HG02970 (cell line): ENCODE measurements around the gene DOCK1.
"Not testable (repeated sequence)": the region's sequence is repeated elsewhere in the genome, so short reads cannot be mapped to it uniquely, and the experiment has no call there.

Experiments used
- ATAC-seq: cut with Tn5 transposase; IDR thresholded peaks from one replicate; pipeline ENCODE4 v1.9.1; 2021; ENCODE audit warnings: mild to moderate bottlenecking, moderate library complexity, moderate number of reproducible peaks; ENCODE audit not compliant: unreplicated experiment, low FRiP score

Gene DOCK1

GRCh38 chr10:126902157-126902556, 3.1 kb upstream of the DOCK1 start:
- no peak for ATAC-seq

GRCh38 chr10:126903656-126904360, 1.4 kb upstream of the DOCK1 start:
- no peak for ATAC-seq

GRCh38 chr10:126904516-126904817, 761 bp upstream of the DOCK1 start:
- no peak for ATAC-seq

GRCh38 chr10:126905776-126906703, 812 bp downstream of the DOCK1 start:
- ATAC-seq: no peak

GRCh38 chr10:126906704-126907422, 1.6 kb downstream of the DOCK1 start:
- ATAC-seq: no peak

- no peak for ATAC-seq
Measured at GRCh38 chr10:126907423-126907970, 2.3 kb downstream of the DOCK1 start.

- no peak for ATAC-seq
Measured at GRCh38 chr10:126908225-126908624, 3.0 kb downstream of the DOCK1 start.

GRCh38 chr10:126908729-126909128, 3.5 kb downstream of the DOCK1 start:
- no peak for ATAC-seq

- no peak for ATAC-seq
Measured at GRCh38 chr10:126909147-126909546, 3.9 kb downstream of the DOCK1 start.

GRCh38 chr10:126910196-126910595, 5.0 kb downstream of the DOCK1 start:
- no peak for ATAC-seq

- ATAC-seq: no peak
Measured at GRCh38 chr10:126910798-126911197, 5.6 kb downstream of the DOCK1 start.

GRCh38 chr10:126911301-126911700, 6.1 kb downstream of the DOCK1 start:
- ATAC-seq: no peak

- ATAC-seq: no peak
Measured at GRCh38 chr10:126913316-126913715, 8.1 kb downstream of the DOCK1 start.

GRCh38 chr10:126914561-126914960, 9.3 kb downstream of the DOCK1 start:
- ATAC-seq: no peak

- not testable (repeated sequence) for ATAC-seq
Measured at GRCh38 chr10:126916952-126917351, 11.7 kb downstream of the DOCK1 start.

GRCh38 chr10:126917375-126917774, 12.1 kb downstream of the DOCK1 start:
- ATAC-seq: no peak

- ATAC-seq: no peak
Measured at GRCh38 chr10:126917975-126918908, 13.0 kb downstream of the DOCK1 start.

- no peak for ATAC-seq
Measured at GRCh38 chr10:126919426-126919825, 14.2 kb downstream of the DOCK1 start.

- no peak for ATAC-seq
Measured at GRCh38 chr10:126921162-126921561, 15.9 kb downstream of the DOCK1 start.
